Left ventricle myocardium inferior (tissue), 1 donor: ENCODE measurements around the gene MEF2A. TPM values are rescaled to one million over a fixed set of nuclear protein-coding genes. Genes with fewer than 3 reads are reported as not detected.
A peak's percentile ranks its signal among the peaks of the same experiment; 100 is the strongest.
"Not testable (repeated sequence)": the region's sequence is repeated elsewhere in the genome, so short reads cannot be mapped to it uniquely, and the experiment has no call there.

Source experiments
- DNase-seq: peaks from one replicate; pipeline ENCODE4 v3.0.0-alpha.2; 2020
- H3K27ac ChIP-seq: fragments of 200-600 bp; replicated peaks from 2 replicates; pipeline ENCODE4 v1.8.0; 2021
- H3K27me3 ChIP-seq: fragments of 200-600 bp; 2 replicates; pipeline ENCODE4 v1.8.0; 2021; ENCODE audit warnings: low read depth
- H3K36me3 ChIP-seq: fragments of 200-600 bp; 2 replicates; pipeline ENCODE4 v1.8.0; 2021
- H3K4me1 ChIP-seq: fragments of 200-600 bp; 2 replicates; pipeline ENCODE4 v1.8.0; 2021
- H3K4me3 ChIP-seq: fragments of 200-600 bp; 2 replicates; pipeline ENCODE4 v1.8.0; 2021; ENCODE audit warnings: mild to moderate bottlenecking, moderate library complexity
- H3K9me3 ChIP-seq: fragments of 200-600 bp; replicated peaks from 2 replicates; pipeline ENCODE4 v1.8.0; 2021
- CTCF ChIP-seq: fragments of 200-600 bp; IDR thresholded peaks from 2 replicates; pipeline ENCODE4 v1.8.0; 2021; ENCODE audit warnings: antibody characterized with exemption, mild to moderate bottlenecking, borderline replicate concordance
- intact Hi-C: fragments of 100-400 bp; cut with micrococcal nuclease; formaldehyde crosslinking; loops from one replicate; pipeline ENCODE4 v1.11.0; 2022
- total RNA-seq: library from RNA; stranded (reverse); fragmentation: NEBNext Ultra II Directional; extraction: Animal tissue kit (Norgen Biotek cat#: 25700); gene quantifications from one replicate; pipeline ENCODE4 v1.2.1, GENCODE V29; 2021
- donor health status: DM: no; HTN: yes; CAD: no; lungs with severe emphysema.

MEF2A gene
- total RNA-seq, 1 donor from 2014 or later: 152 TPM

GRCh38 chr15:99731336-99732123 is 165.7 kb downstream of the MEF2A start:
- H3K4me1 ChIP-seq: peaks cover 42% of the 10 kb centered on the region
- peak overlapping the region; percentile 98 for H3K4me3 ChIP-seq
- no peak for DNase-seq
- H3K27me3 ChIP-seq: no peaks in the 10 kb centered on the region
- H3K36me3 ChIP-seq: peaks cover 11% of the 10 kb centered on the region
- H3K9me3 ChIP-seq: no peaks in the 10 kb centered on the region
- TF ChIP-seq CTCF: no peak
- peak overlapping the region; percentile 91 for H3K27ac ChIP-seq
- intact Hi-C loops: no loop called here

GRCh38 chr15:99732124-99732750 is 166.5 kb downstream of the MEF2A start:
- Histone ChIP-seq H3K36me3 (peaks cover 11% of the 10 kb centered on the region), H3K4me1 (peaks cover 42% of the 10 kb centered on the region), H3K9me3 (no peaks in the 10 kb centered on the region), H3K27me3 (no peaks in the 10 kb centered on the region), H3K4me3 (peak overlapping the region; percentile 98), H3K27ac (peak overlapping the region; percentile 91)
- intact Hi-C loops: no loop called here
- DNase-seq: no peak
- TF ChIP-seq CTCF: no peak

- Histone ChIP-seq H3K27ac (peak overlapping the region; percentile 91), H3K4me1 (peaks cover 37% of the 10 kb centered on the region), H3K4me3 (peak overlapping the region; percentile 98), H3K36me3 (peaks cover 11% of the 10 kb centered on the region), H3K27me3 (no peaks in the 10 kb centered on the region), H3K9me3 (no peaks in the 10 kb centered on the region)
- DNase-seq: peak; percentile 35
- intact Hi-C loops: no loop called here
- TF ChIP-seq CTCF: no peak
These were observed 167.0 kb downstream of the MEF2A start for GRCh38 chr15:99732751-99733267.

DNA sequence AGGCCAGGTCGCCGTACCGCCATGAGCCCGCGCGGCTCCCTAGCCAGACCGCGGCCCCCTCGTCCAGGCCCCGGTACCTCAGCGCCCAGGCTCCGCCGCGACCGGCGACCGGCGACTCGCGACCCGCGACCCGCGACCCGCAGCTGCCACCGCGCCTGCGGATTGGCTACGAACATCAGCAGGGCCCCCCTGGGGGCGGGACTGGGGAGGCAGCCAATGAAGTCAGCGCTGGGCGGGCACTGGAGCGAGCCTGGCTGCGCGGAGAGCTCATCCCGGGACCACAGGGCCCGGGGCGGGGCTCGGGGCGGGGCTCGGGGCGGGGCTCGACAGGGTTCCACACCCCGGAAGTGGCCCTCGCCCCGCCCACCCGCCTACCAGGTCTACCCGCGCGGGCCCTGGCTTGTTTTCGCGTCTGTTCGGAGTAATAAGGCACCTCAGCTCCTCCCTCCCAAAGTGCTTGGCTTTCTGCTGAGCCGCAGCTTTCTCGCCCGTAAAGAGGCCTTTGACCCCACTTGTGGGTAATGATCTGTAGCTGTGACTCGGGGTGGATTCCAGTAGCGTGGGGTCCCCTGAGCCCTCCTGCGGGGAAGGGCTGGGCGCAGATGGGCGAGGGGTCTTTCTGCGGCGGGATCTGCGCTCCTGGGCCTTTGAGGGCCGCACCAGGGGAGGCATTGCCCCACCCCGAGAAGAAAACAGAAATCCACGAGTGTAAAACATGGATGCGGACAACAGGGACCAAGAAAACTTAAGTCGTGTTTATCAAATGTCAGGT is 167.7 kb downstream of the MEF2A start, which contains the start of gene LYSMD4:
TSS of gene LYSMD4 (minus strand) at position 170 of the 772 bp plus-strand sequence. CDS start 1,438 bp downstream, outside the sequence.
- Histone ChIP-seq H3K27me3 (no peaks in the 10 kb centered on the region), H3K36me3 (peaks cover 11% of the 10 kb centered on the region), H3K27ac (peak within 1 kb of the TSS; percentile 91), H3K4me3 (peak within 1 kb of the TSS; percentile 98), H3K4me1 (peaks cover 37% of the 10 kb centered on the region), H3K9me3 (no peaks in the 10 kb centered on the region)
- peak; percentile 99 for DNase-seq
- intact Hi-C loops: no loop called here
- no peak for TF ChIP-seq CTCF

DNA sequence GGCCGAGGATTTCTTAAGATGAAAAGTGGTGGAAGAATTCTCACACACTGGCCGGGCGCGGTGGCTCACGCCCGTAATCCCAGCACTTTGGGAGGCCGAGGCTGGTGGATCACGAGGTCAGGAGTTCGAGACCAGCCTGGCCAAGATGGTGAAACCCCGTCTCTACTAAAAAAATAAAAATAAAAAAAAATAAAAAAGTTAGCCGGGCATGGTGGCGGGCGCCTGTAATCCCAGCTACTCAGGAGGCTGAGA is 168.2 kb downstream of the MEF2A start:
- peak overlapping the region; percentile 98 for H3K4me3 ChIP-seq
- H3K9me3 ChIP-seq, DNase-seq, H3K27me3 ChIP-seq, intact Hi-C loops, H3K36me3 ChIP-seq: not testable (repeated sequence)
- H3K4me1 ChIP-seq: peaks cover 37% of the 10 kb centered on the region
- H3K27ac ChIP-seq: peak overlapping the region; percentile 91
